Astrocyte of the cerebellum (primary cell): ENCODE results near the gene TXNRD1.

Source experiments
- DNase-seq: peaks from one replicate; pipeline ENCODE4 v3.0.0-alpha.2; 2011; ENCODE audit warnings: low read depth
- H3K4me3 ChIP-seq: 2 replicates; pipeline ENCODE4 v1.5.1; 2011; ENCODE audit warnings: mild to moderate bottlenecking, low read depth, low read length, moderate library complexity
- in situ Hi-C: cut with HindIII; loops from 2 replicates; pipeline ENCODE4 v1.10.0; 2017; ENCODE audit warnings: low sequenced_read_pairs
- TF ChIP-seq, protein P1 (sequence below): IDR thresholded peaks from 2 replicates; pipeline ENCODE4 v1.5.1; 2012; ENCODE audit warnings: low read length, low read depth, moderate library complexity, mild to moderate bottlenecking; ENCODE audit errors: missing control alignments

Gene TXNRD1

DNA sequence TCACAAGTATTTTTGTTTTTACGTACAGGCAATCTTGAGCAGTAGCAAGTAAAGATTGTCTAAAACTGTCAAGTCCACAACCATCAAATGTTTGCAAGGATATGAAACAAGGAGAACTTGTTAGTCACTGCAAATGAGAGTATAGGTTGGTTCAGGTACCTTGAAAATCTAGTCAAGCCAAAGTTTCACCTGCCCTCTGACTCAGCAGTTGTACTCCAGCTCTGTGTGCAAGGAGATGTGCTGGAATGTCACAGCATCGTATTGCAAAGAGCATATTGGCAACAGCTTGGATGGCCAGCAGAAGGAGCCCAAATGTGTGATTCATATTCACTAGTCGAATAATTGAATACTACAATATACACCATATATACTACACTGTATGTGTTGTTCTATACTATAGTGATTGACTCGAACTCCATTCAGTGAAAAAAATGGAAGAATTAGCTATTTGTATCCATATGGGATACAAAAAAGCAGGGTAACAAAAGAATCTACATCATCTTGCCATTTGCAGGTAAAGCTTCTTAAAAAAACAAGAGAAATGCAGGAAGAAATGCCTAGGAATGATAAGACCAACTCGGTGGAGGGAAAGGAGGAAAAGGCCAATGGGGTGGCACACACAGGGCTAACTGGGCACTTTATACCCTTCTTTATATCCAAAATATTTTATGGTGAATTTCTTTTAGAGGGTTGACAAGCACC lies 131.9 kb downstream of the TXNRD1 start:
- TF ChIP-seq, protein P1, sequence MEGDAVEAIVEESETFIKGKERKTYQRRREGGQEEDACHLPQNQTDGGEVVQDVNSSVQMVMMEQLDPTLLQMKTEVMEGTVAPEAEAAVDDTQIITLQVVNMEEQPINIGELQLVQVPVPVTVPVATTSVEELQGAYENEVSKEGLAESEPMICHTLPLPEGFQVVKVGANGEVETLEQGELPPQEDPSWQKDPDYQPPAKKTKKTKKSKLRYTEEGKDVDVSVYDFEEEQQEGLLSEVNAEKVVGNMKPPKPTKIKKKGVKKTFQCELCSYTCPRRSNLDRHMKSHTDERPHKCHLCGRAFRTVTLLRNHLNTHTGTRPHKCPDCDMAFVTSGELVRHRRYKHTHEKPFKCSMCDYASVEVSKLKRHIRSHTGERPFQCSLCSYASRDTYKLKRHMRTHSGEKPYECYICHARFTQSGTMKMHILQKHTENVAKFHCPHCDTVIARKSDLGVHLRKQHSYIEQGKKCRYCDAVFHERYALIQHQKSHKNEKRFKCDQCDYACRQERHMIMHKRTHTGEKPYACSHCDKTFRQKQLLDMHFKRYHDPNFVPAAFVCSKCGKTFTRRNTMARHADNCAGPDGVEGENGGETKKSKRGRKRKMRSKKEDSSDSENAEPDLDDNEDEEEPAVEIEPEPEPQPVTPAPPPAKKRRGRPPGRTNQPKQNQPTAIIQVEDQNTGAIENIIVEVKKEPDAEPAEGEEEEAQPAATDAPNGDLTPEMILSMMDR: no peak
- in situ Hi-C loops: no loop called here

DNA sequence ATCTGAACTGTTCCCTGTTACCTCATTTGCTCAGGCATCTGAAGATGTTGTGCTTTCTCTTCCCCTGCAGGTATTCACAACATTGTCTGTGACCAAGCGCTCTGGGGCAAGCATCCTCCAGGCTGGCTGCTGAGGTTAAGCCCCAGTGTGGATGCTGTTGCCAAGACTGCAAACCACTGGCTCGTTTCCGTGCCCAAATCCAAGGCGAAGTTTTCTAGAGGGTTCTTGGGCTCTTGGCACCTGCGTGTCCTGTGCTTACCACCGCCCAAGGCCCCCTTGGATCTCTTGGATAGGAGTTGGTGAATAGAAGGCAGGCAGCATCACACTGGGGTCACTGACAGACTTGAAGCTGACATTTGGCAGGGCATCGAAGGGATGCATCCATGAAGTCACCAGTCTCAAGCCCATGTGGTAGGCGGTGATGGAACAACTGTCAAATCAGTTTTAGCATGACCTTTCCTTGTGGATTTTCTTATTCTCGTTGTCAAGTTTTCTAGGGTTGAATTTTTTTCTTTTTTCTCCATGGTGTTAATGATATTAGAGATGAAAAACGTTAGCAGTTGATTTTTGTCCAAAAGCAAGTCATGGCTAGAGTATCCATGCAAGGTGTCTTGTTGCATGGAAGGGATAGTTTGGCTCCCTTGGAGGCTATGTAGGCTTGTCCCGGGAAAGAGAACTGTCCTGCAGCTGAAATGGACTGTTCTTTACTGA lies 132.9 kb downstream of the TXNRD1 start:
- TF ChIP-seq, protein P1: no peak
- H3K4me3 ChIP-seq: no peak overlapping the region
- no peak for DNase-seq
- in situ Hi-C loops: no loop called here

More for the DNA sequence above, 131.9 kb downstream of the TXNRD1 start:
- no peak overlapping the region for H3K4me3 ChIP-seq
- no peak for DNase-seq

DNA sequence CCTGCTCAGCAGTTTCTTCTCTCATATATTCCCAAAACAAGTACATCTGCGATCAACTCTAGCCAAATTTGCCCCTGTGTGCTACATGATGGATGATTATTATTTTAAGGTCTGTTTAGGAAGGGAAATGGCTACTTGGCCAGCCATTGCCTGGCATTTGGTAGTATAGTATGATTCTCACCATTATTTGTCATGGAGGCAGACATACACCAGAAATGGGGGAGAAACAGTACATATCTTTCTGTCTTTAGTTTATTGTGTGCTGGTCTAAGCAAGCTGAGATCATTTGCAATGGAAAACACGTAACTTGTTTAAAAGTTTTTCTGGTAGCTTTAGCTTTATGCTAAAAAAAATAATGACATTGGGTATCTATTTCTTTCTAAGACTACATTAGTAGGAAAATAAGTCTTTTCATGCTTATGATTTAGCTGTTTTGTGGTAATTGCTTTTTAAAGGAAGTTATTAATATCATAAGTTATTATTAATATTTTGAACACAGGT lies 133.5 kb downstream of the TXNRD1 start:
- in situ Hi-C loops: no loop called here
- TF ChIP-seq, protein P1: no peak
- no peak overlapping the region for H3K4me3 ChIP-seq
- no peak for DNase-seq

DNA sequence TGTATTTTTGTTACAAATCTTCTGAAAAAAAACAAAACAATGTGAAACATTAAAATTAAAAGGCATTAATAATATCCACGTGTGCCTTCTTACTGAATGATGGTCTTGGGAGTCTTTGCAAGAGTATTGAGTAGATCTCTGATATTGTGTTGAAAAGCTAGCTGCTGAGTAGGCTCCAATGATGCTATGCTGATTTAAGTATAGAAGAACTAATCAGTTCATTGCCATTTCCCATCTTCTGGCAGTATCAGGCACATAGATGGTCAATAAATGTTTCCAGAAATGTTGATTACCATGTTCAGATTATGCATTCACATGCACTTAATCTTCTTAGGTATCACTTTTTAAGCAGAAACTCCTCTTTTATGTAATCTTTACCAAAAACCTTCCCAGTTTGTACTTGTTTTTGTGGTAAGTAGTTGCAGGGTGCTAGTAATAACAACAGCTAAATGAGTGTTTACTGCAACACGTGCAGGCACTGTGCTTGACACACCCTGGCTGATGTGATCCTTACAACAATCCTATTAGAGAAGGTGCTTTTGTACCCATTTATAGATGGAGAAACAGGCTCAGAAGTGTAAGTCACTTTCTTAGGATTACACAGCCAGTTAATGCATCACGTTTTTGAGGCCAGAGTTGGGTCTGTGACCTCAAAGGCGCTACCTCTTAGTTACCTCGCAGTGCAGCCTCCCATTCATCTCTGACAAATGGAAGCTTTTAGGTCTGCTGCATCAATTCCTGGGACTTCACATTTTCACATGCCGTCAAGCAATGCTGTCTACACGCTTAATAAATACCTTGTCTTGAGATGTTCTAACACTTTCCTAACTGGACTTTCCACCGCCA lies 134.9 kb downstream of the TXNRD1 start:
- no peak for DNase-seq
- no peak overlapping the region for H3K4me3 ChIP-seq
- TF ChIP-seq, protein P1: no peak
- in situ Hi-C loops: no loop called here

DNA sequence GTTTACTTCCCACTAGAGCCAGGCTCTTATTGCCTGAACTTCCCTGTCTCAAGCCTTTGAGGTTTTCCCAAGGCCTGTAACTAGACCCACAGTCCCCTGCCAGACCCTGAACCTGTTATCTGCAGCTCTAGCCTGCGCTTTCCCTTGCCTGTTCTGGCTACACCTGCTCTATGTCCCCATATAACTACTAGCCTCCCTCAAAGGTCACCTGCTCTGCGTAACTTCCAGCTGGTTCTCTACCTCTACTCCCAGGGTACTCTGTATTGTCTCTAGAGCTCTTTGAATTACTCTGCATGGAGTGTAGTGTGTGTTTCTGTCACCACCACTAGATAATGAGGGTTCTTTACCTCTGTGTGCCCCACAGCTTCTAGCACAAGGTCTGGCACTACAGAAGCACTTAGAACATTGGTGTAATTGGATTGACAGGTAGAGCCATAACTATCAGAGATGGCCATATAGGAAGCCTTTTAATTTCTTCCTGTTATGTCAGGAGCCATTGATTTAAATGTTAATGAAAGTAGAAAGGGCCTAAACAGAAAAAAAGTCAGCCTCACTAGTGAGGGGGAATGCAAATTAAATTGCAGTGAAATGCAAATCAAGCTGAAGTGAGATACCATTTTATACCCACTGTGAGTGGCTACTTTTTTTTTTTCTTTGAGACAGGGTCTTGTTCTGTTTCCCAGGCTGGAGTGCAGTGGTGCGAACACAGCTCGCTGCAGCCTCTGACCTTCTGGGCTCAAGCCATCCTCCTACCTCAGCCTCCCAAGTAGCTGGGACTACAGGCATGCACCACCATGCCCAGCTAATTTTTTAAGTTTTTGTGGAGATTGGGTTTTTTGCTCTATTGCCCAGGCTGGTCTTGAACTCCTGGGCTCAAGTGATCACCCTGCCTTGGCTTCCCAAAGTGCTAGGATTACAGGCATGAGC lies 135.7 kb downstream of the TXNRD1 start:
- no peak for DNase-seq
- in situ Hi-C loops: no loop called here
- no peak overlapping the region for H3K4me3 ChIP-seq
- TF ChIP-seq, protein P1: no peak
